SK-N-MC (cell line): ENCODE results near the gene ZFYVE28.

Experiments used
- DNase-seq: peaks from one replicate; pipeline ENCODE4 v3.0.0-alpha.2; 2011; ENCODE audit warnings: low read depth, low spot score
- H3K27ac ChIP-seq: fragments of 200-600 bp; sonication (generic); 2 replicates; pipeline ENCODE4 v1.5.1; 2016; ENCODE audit warnings: mixed run types
- H3K36me3 ChIP-seq: fragments of 200-600 bp; sonication (generic); 2 replicates; pipeline ENCODE4 v1.6.1; 2017; ENCODE audit warnings: antibody characterized with exemption, low read length, mixed read lengths; ENCODE audit not compliant: insufficient read depth
- H3K4me3 ChIP-seq: fragments of 200-600 bp; sonication (generic); 2 replicates; pipeline ENCODE4 v1.5.1; 2016
- H3K9ac ChIP-seq: fragments of 200-600 bp; sonication (generic); 2 replicates; pipeline ENCODE4 v1.8.0; 2017; ENCODE audit warnings: mixed run types, mixed read lengths; ENCODE audit not compliant: insufficient read length
- H3K9me3 ChIP-seq: fragments of 200-600 bp; sonication (generic); 2 replicates; pipeline ENCODE4 v1.6.1; 2017; ENCODE audit warnings: low read depth, mild to moderate bottlenecking, antibody characterized with exemption, low read length, moderate library complexity, mixed read lengths
- EZH2 ChIP-seq: fragments of 200-600 bp; sonication (generic); IDR thresholded peaks from one replicate; pipeline ENCODE4 v1.6.1; 2017; ENCODE audit warnings: antibody characterized with exemption
- FOXP2 ChIP-seq: optimal IDR thresholded peaks from 2 replicates; pipeline ENCODE3; 2011; ENCODE audit warnings: mild to moderate bottlenecking, moderate library complexity; ENCODE audit not compliant: insufficient read depth; ENCODE audit errors: extremely low read length, control extremely low read depth
- POLR2AphosphoS5 ChIP-seq: IDR thresholded peaks from 2 replicates; pipeline ENCODE4 v1.6.1; 2012; ENCODE audit warnings: mild to moderate bottlenecking, low read depth, low read length, borderline replicate concordance

The ZFYVE28 gene

GRCh38 chr4:2359591-2360395 is 58.7 kb downstream of the ZFYVE28 start:
- H3K27ac ChIP-seq, result no peak overlapping the region
- no peak for DNase-seq
- no peak overlapping the region for H3K4me3 ChIP-seq
- no peak overlapping the region for H3K9ac ChIP-seq
- no peak for TF ChIP-seq EZH2
- TF ChIP-seq POLR2AphosphoS5, result no peak
- no peak for TF ChIP-seq FOXP2
- H3K9me3 ChIP-seq, result no peaks in the 10 kb centered on the region
- no peaks in the 10 kb centered on the region for H3K36me3 ChIP-seq

- DNase-seq, result no peak
- Histone ChIP-seq H3K9ac (no peak overlapping the region), H3K4me3 (no peak overlapping the region), H3K9me3 (no peaks in the 10 kb centered on the region), H3K27ac (no peak overlapping the region), H3K36me3 (no peaks in the 10 kb centered on the region)
- TF ChIP-seq POLR2AphosphoS5, result no peak
- TF ChIP-seq FOXP2, result no peak
- TF ChIP-seq EZH2, result no peak
These were observed 60.4 kb downstream of the ZFYVE28 start for GRCh38 chr4:2357821-2358745.

- no peak for TF ChIP-seq EZH2
- H3K36me3 ChIP-seq, result no peaks in the 10 kb centered on the region
- no peak overlapping the region for H3K27ac ChIP-seq
- no peak overlapping the region for H3K9ac ChIP-seq
- DNase-seq, result no peak
- H3K9me3 ChIP-seq, result no peaks in the 10 kb centered on the region
- no peak overlapping the region for H3K4me3 ChIP-seq
These were observed 62.0 kb downstream of the ZFYVE28 start for GRCh38 chr4:2356123-2357069.

- DNase-seq, result no peak
- H3K4me3 ChIP-seq, result no peak overlapping the region
- TF ChIP-seq FOXP2 (no peak), POLR2AphosphoS5 (no peak), EZH2 (no peak)
- H3K27ac ChIP-seq, result no peak overlapping the region
- H3K9me3 ChIP-seq, result no peaks in the 10 kb centered on the region
- no peaks in the 10 kb centered on the region for H3K36me3 ChIP-seq
- H3K9ac ChIP-seq, result no peak overlapping the region
These were observed 63.7 kb downstream of the ZFYVE28 start for GRCh38 chr4:2354760-2355159.

GRCh38 chr4:2354118-2354517 is 64.3 kb downstream of the ZFYVE28 start:
- Histone ChIP-seq H3K36me3 (no peaks in the 10 kb centered on the region), H3K9ac (no peak overlapping the region), H3K27ac (no peak overlapping the region), H3K9me3 (no peaks in the 10 kb centered on the region), H3K4me3 (no peak overlapping the region)
- no peak for TF ChIP-seq EZH2
- no peak for TF ChIP-seq POLR2AphosphoS5
- TF ChIP-seq FOXP2, result no peak
- DNase-seq, result no peak

GRCh38 chr4:2353222-2354107 is 65.0 kb downstream of the ZFYVE28 start:
- DNase-seq, result no peak
- TF ChIP-seq FOXP2 (no peak), EZH2 (no peak), POLR2AphosphoS5 (no peak)
- Histone ChIP-seq H3K27ac (no peak overlapping the region), H3K9me3 (no peaks in the 10 kb centered on the region), H3K4me3 (no peak overlapping the region), H3K9ac (no peak overlapping the region), H3K36me3 (no peaks in the 10 kb centered on the region)

- no peak overlapping the region for H3K9ac ChIP-seq
- no peak for DNase-seq
- no peak overlapping the region for H3K27ac ChIP-seq
- H3K9me3 ChIP-seq, result no peaks in the 10 kb centered on the region
- H3K36me3 ChIP-seq, result no peaks in the 10 kb centered on the region
- TF ChIP-seq POLR2AphosphoS5 (no peak), FOXP2 (no peak), EZH2 (no peak)
- no peak overlapping the region for H3K4me3 ChIP-seq
These were observed 65.7 kb downstream of the ZFYVE28 start for GRCh38 chr4:2352729-2353221.
